Effector memory CD8-positive, alpha-beta T cell (primary cell): ENCODE results near the gene PNCK.

Source experiments
- ATAC-seq: fragments of 150-1000 bp; cut with Tn5 transposase; replicated peaks from 2 replicates; pipeline ENCODE4 v1.10.0; 2021; ENCODE audit warnings: mild to moderate bottlenecking, moderate library complexity
- DNase-seq, 3 experiments: peaks; one replicate each; pipeline ENCODE4 v3.0.0; 2021
- H3K27ac Mint-ChIP-seq, 2 donors: one replicate each; pipeline ENCODE4 v1.8.0; 2022; ENCODE audit warnings: mild to moderate bottlenecking in 2 of 2, mixed read lengths in 2 of 2, moderate library complexity in 2 of 2
- H3K27me3 Mint-ChIP-seq, 2 donors: one replicate each; pipeline ENCODE4 v1.8.0; 2022; ENCODE audit warnings: mixed read lengths in 2 of 2
- H3K36me3 Mint-ChIP-seq: one replicate; pipeline ENCODE4 v1.8.0; 2022; ENCODE audit warnings: mild to moderate bottlenecking, moderate library complexity, mixed read lengths; ENCODE audit not compliant: insufficient read depth
- H3K4me1 Mint-ChIP-seq, 2 donors: one replicate each; pipeline ENCODE4 v1.8.0; 2022; ENCODE audit warnings: low read depth in 2 of 2, mixed read lengths in 2 of 2
- H3K4me3 Mint-ChIP-seq, 2 donors: one replicate each; pipeline ENCODE4 v1.8.0; 2022; ENCODE audit warnings: mild to moderate bottlenecking in 2 of 2, mixed read lengths in 2 of 2, moderate library complexity in 2 of 2
- H3K9me3 Mint-ChIP-seq, 2 donors: one replicate each; pipeline ENCODE4 v1.8.0; 2022; ENCODE audit warnings: mixed read lengths in 2 of 2

The PNCK gene

GRCh38 chrX:153650959-153651358 lies 22.7 kb downstream of the PNCK start:
- no peak overlapping the region for H3K4me3 Mint-ChIP-seq
- peaks cover 0 to 16% of the 10 kb centered on the region in 2 donors for H3K27me3 Mint-ChIP-seq
- ATAC-seq: no peak
- no peak for DNase-seq
- H3K36me3 Mint-ChIP-seq: no peaks in the 10 kb centered on the region
- no peaks in the 10 kb centered on the region for H3K4me1 Mint-ChIP-seq
- H3K9me3 Mint-ChIP-seq: no peaks in the 10 kb centered on the region
- no peak overlapping the region for H3K27ac Mint-ChIP-seq

DNA sequence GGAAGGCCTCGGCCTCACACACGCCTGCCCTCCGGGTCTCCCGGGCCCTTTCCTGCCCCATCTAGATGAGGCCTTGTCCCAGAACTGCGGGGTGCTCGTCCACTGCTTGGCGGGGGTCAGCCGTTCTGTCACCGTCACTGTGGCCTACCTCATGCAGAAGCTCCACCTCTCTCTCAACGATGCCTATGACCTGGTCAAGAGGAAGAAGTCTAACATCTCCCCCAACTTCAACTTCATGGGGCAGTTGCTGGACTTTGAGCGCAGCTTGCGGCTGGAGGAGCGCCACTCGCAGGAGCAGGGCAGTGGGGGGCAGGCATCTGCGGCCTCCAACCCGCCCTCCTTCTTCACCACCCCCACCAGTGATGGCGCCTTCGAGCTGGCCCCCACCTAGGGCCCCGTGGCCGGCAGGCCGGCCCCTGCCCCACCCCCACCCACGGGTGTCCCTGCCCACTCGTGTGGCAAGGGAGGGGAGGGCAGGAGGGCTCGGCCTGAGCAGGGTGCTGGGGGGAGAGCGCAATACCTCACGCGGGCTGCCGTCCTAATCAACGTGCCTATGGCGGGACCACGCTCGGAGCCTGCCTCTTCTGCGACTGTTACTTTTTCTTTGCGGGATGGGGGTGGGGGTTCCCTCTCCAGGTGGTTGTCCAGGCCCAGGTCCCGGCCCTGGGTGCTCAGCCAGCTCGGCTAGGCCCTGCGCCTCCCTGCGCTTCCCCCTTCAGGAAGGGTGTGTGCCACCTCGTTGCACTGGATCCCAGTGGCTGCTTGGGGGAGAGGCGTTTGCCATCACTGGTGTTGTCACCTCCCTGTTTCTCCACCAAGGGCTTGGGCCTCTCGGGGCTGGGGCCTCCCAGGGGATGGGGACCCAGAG lies 23.5 kb downstream of the PNCK start:
- Mint-ChIP-seq H3K27me3 (peaks cover 0 to 17% of the 10 kb centered on the region in 2 donors), H3K36me3 (no peaks in the 10 kb centered on the region), H3K4me1 (no peaks in the 10 kb centered on the region), H3K4me3 (no peak overlapping the region), H3K27ac (no peak overlapping the region), H3K9me3 (no peaks in the 10 kb centered on the region)
- DNase-seq (no peak), ATAC-seq (no peak)

- Mint-ChIP-seq H3K9me3 (no peaks in the 10 kb centered on the region), H3K4me3 (no peak overlapping the region), H3K27me3 (peaks cover 0 to 20% of the 10 kb centered on the region in 2 donors), H3K4me1 (no peaks in the 10 kb centered on the region), H3K27ac (no peak overlapping the region), H3K36me3 (no peaks in the 10 kb centered on the region)
- peak; percentile 68 for ATAC-seq
- DNase-seq: no peak
These were observed 24.3 kb downstream of the PNCK start for GRCh38 chrX:153649178-153649914.

- Mint-ChIP-seq H3K36me3 (no peaks in the 10 kb centered on the region), H3K27ac (no peak overlapping the region), H3K9me3 (no peaks in the 10 kb centered on the region), H3K4me3 (no peak overlapping the region), H3K4me1 (no peaks in the 10 kb centered on the region), H3K27me3 (peaks cover 0 to 21% of the 10 kb centered on the region in 2 donors)
- ATAC-seq (no peak), DNase-seq (no peak)
These were observed 25.0 kb downstream of the PNCK start for GRCh38 chrX:153648358-153649177.

DNA sequence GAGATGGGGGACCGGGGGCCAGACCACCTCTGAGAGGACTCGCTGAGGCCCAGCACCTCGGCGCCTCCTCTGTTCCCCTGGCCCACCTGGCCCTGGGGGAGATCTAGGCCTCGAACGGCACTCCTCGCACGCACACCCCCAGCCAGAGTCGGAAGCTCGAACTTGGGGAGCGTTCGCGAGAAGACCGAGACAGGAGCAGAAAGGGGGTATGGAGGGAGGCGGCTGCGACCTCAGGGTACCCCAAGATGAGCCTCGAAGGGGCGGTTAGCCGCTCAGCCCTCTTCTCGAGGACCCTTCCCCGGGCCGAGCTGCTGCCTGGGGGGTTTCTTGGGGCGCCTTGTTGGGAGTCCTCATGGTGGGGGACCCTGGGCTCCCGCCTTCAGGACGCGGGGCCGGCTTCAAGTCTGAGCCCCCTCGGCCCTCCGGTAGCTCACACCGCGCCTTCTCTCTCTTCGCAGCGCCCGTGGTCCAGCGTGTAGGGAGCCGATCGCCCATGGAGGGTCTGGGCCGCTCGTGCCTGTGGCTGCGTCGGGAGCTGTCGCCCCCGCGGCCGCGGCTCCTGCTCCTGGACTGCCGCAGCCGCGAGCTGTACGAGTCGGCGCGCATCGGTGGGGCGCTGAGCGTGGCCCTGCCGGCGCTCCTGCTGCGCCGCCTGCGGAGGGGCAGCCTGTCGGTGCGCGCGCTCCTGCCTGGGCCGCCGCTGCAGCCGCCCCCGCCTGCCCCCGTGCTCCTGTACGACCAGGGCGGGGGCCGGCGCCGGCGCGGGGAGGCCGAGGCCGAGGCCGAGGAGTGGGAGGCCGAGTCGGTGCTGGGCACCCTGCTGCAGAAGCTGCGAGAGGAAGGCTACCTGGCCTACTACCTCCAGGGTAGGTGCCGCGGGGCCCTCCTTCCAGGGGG lies 25.9 kb downstream of the PNCK start:
- ATAC-seq: no peak
- Mint-ChIP-seq H3K9me3 (no peaks in the 10 kb centered on the region), H3K27ac (no peak overlapping the region), H3K27me3 (peaks cover 7 to 30% of the 10 kb centered on the region in 2 donors), H3K4me1 (peaks cover 3 to 4% of the 10 kb centered on the region in 2 donors), H3K4me3 (peak overlapping the region; percentile 18 to 27), H3K36me3 (no peaks in the 10 kb centered on the region)
- no peak for DNase-seq

DNA sequence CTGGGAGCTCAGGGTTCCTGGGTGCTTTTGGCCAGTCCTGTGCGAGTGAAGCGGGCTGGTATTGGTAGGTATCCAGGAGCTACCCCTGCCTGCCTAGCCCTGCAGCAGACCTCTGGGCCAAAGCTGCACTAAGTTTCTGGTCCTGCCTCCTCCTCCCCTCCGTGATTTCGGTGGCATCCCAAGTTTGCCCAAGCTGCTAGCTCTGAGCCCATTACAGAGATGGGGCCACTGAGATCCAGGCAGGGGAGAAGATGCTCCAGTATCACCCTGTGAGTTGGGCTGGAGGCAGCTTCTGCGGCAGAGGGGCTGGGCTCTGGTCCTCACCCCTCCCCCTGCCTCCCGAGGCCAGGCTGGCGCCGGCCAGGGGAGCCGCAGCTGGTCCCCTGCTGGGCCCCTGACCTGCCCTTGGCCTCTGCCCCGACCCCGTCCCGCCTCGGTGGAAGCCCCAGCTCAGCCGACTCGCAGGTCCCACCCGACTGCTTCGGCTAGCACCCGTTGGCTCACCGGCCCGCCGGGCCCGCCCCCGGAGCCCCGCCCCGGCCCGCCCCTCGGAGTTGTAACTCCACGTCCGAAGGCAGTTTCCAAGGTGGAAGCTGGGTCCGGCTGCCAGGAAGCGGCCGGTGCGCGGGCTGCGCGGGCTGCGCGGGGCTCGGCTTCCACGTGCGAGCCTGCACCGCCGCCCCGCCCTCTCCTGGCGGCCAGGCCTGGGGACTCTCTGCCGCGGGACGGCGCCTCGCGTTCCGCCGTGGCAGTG lies 26.8 kb downstream of the PNCK start, which contains the start of gene DUSP9:
DUSP9 (plus strand) TSS at position 584 of the 754 bp plus-strand sequence. CDS start 751 bp downstream, outside the sequence.
- peaks cover 9 to 36% of the 10 kb centered on the region in 2 donors for H3K27me3 Mint-ChIP-seq
- peak; percentile 50 for ATAC-seq

GRCh38 chrX:153645921-153646488 lies 27.6 kb downstream of the PNCK start:
- no peak for ATAC-seq
- Mint-ChIP-seq H3K9me3 (no peaks in the 10 kb centered on the region), H3K4me1 (peaks cover 4 to 5% of the 10 kb centered on the region in 2 donors), H3K27ac (no peak overlapping the region), H3K27me3 (peaks cover 9 to 44% of the 10 kb centered on the region in 2 donors), H3K4me3 (peak overlapping the region; percentile 2 to 13), H3K36me3 (no peaks in the 10 kb centered on the region)
- no peak for DNase-seq

More for the DNA sequence above, 26.8 kb downstream of the PNCK start, which contains the start of gene DUSP9:
- Mint-ChIP-seq H3K4me1 (peaks cover 4 to 5% of the 10 kb centered on the region in 2 donors), H3K36me3 (no peaks in the 10 kb centered on the region), H3K27ac (no peak within 1 kb of the TSS), H3K4me3 (peak within 1 kb of the TSS; percentile 18 to 27), H3K9me3 (no peaks in the 10 kb centered on the region)
- no peak for DNase-seq

DNA sequence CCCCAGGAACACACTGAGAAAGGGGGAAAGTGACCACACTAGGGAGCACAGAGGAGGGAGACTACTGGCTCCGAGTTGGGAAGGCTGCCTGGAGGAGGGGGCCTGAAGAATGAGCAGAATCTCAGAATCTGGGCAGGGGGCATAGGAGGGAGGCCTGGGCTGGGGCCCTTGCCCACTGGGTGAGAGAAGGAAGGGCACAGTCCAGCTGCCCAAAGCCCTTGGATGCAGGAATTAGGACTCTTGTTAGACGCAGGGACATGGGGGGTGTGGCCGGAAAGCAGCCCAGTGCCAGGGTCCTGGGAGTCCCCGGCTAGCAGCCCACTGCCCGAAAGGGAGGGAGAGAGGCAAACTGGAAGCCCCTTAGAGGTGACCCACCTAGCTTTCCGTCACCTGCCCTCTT lies 28.5 kb downstream of the PNCK start:
- Mint-ChIP-seq H3K27ac (no peak overlapping the region), H3K9me3 (no peaks in the 10 kb centered on the region)

GRCh38 chrX:153644356-153645125 lies 29.1 kb downstream of the PNCK start:
- Mint-ChIP-seq H3K9me3 (no peaks in the 10 kb centered on the region), H3K27ac (no peak overlapping the region), H3K36me3 (no peaks in the 10 kb centered on the region), H3K27me3 (peaks cover 9 to 51% of the 10 kb centered on the region in 2 donors), H3K4me1 (peaks cover 4 to 5% of the 10 kb centered on the region in 2 donors), H3K4me3 (peak overlapping the region; percentile 15 to 51)
- DNase-seq (no peak), ATAC-seq (no peak)

More for the DNA sequence above, 28.5 kb downstream of the PNCK start:
- Mint-ChIP-seq H3K36me3 (no peaks in the 10 kb centered on the region), H3K27me3 (peaks cover 9 to 51% of the 10 kb centered on the region in 2 donors), H3K4me1 (peaks cover 4 to 5% of the 10 kb centered on the region in 2 donors), H3K4me3 (peak overlapping the region; percentile 15 to 51)
- ATAC-seq (no peak), DNase-seq (no peak)

DNA sequence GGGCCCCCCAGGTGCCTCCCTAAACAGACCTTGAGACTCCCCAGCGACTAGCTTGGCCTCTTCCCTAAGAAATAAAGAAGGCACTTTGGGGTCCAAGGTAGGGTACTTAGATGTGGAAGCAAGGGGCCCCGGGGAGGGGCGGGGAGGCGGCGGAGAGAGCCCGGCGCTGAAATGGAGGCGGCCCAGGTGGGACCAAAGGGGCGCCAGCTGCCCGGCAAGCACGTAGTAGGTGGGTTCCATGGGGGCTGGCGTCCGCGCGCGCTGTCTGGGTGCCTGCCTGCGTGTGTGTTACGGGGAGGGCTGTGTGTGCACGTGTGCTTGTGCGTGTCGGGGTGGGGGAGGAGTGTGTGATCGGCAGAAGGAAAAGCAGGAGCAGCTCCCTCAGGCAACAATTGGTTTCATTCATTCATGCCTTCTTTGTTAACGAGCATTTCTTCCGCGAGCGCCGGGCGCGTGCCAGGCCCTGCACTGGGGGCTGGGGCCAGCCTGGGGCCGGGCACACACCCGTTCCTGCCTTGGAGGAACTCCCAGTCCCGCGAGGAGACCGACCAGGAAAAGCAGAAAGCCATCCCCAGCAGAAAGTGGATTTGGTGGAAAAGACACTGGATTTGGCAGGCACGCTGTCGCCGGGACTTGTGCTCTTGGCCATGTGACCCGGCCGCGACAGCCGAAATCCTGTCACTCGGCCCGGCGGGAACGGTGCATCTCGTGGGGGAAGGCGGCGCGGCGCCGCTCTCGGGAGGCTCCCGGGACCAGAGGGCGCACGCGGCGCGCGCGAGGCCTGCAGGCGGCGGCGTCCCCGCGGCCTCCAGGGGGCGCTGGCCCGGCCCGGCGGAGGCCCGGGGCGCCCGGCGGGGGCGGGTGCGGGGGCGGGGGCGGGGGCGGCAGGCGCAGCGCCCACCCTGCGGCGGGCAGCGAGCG lies 29.9 kb downstream of the PNCK start:
- Mint-ChIP-seq H3K9me3 (no peaks in the 10 kb centered on the region), H3K27ac (no peak overlapping the region), H3K4me3 (peak overlapping the region; percentile 41 to 64), H3K4me1 (peaks cover 4 to 5% of the 10 kb centered on the region in 2 donors), H3K27me3 (peaks cover 9 to 51% of the 10 kb centered on the region in 2 donors), H3K36me3 (no peaks in the 10 kb centered on the region)
- peak; percentile 35 for ATAC-seq
- no peak for DNase-seq
